WTC11 (cell line): ENCODE results near the gene C2orf76. TPM values are rescaled to one million over a fixed set of nuclear protein-coding genes. Genes with fewer than 3 reads are reported as not detected.

Experiments used
- ATAC-seq: fragments of 200-7000 bp; cut with Tn5 transposase; 2 replicates; pipeline ENCODE4 v1.10.0; 2021; ENCODE audit warnings: mild to moderate bottlenecking, moderate library complexity
- CTCF ChIA-PET: fragments of 300-600 bp; sonication (Branson Sonifier 250); formaldehyde crosslinking; loops from one replicate; lab custom pipeline; 2021; ENCODE audit warnings: antibody characterized with exemption; lab: Charles Lee
- POLR2A ChIA-PET: fragments of 350-600 bp; sonication (Branson Sonifier 250); formaldehyde crosslinking; loops from one replicate; lab custom pipeline; 2021; ENCODE audit warnings: antibody characterized with exemption; lab: Charles Lee
- DNase-seq: peaks from one replicate; pipeline ENCODE4 v3.0.0; 2021; ENCODE audit warnings: low spot score
- H3K27ac Mint-ChIP-seq: 2 replicates; pipeline ENCODE4 v1.8.0; 2021; ENCODE audit warnings: mixed read lengths
- H3K27me3 Mint-ChIP-seq: 2 replicates; pipeline ENCODE4 v1.8.0; 2021; ENCODE audit warnings: low read depth, mild to moderate bottlenecking, moderate library complexity, mixed read lengths
- H3K36me3 Mint-ChIP-seq: 2 replicates; pipeline ENCODE4 v1.8.0; 2021; ENCODE audit warnings: mixed read lengths
- H3K4me1 Mint-ChIP-seq: 2 replicates; pipeline ENCODE4 v1.8.0; 2022; ENCODE audit warnings: mixed read lengths
- H3K4me3 Mint-ChIP-seq: 2 replicates; pipeline ENCODE4 v1.8.0; 2021; ENCODE audit warnings: mild to moderate bottlenecking, moderate library complexity, mixed read lengths
- H3K9me3 Mint-ChIP-seq: 2 replicates; pipeline ENCODE4 v1.8.0; 2021; ENCODE audit warnings: mixed read lengths
- ATF1 ChIP-seq: sonication (generic); formaldehyde crosslinking; IDR thresholded peaks from 2 replicates; pipeline ENCODE4 v1.8.1; 2023; ENCODE audit warnings: mild to moderate bottlenecking, moderate library complexity, missing genetic modification reagents
- CBFB ChIP-seq: sonication (generic); formaldehyde crosslinking; IDR thresholded peaks from 2 replicates; pipeline ENCODE4 v1.8.1; 2022; ENCODE audit warnings: mild to moderate bottlenecking, low read depth, missing genetic modification reagents
- E2F4 ChIP-seq: sonication (generic); formaldehyde crosslinking; IDR thresholded peaks from 2 replicates; pipeline ENCODE4 v1.8.1; 2022; ENCODE audit warnings: low read depth, mild to moderate bottlenecking, moderate library complexity, missing genetic modification reagents, borderline replicate concordance
- E2F5 ChIP-seq: sonication (generic); formaldehyde crosslinking; IDR thresholded peaks from 2 replicates; pipeline ENCODE4 v1.8.1; 2022; ENCODE audit warnings: mild to moderate bottlenecking, moderate library complexity, missing genetic modification reagents
- ELF4 ChIP-seq: sonication (generic); formaldehyde crosslinking; IDR thresholded peaks from 2 replicates; pipeline ENCODE4 v1.8.1; 2022; ENCODE audit warnings: low read depth, mild to moderate bottlenecking, moderate library complexity, missing genetic modification reagents
- ETV6 ChIP-seq: sonication (generic); formaldehyde crosslinking; IDR thresholded peaks from 2 replicates; pipeline ENCODE4 v1.8.1; 2022; ENCODE audit warnings: mild to moderate bottlenecking, missing genetic modification reagents
- FOXJ3 ChIP-seq: sonication (generic); formaldehyde crosslinking; IDR thresholded peaks from 2 replicates; pipeline ENCODE4 v1.9.0; 2021; ENCODE audit warnings: missing genetic modification reagents, mild to moderate bottlenecking, borderline replicate concordance
- FOXP1 ChIP-seq: sonication (generic); formaldehyde crosslinking; IDR thresholded peaks from 2 replicates; pipeline ENCODE4 v1.8.0; 2022; ENCODE audit warnings: missing genetic modification reagents, mild to moderate bottlenecking, moderate library complexity, borderline replicate concordance
- GTF2I ChIP-seq: fragments of 250-450 bp; sonication (Bioruptor Pico); conservative IDR thresholded peaks from 2 replicates; pipeline ENCODE4 v1.4.0; 2021; ENCODE audit warnings: mild to moderate bottlenecking
- NFE2L1 ChIP-seq: sonication (generic); formaldehyde crosslinking; IDR thresholded peaks from 2 replicates; pipeline ENCODE4 v1.8.1; 2023; ENCODE audit warnings: missing genetic modification reagents
- NFYB ChIP-seq: sonication (generic); formaldehyde crosslinking; conservative IDR thresholded peaks from 2 replicates; pipeline ENCODE4 v1.8.0; 2022; ENCODE audit warnings: low read depth, missing genetic modification reagents
- PRDM15 ChIP-seq: sonication (generic); formaldehyde crosslinking; IDR thresholded peaks from 2 replicates; pipeline ENCODE4 v1.8.0; 2022; ENCODE audit warnings: missing genetic modification reagents
- TEAD4 ChIP-seq: sonication (generic); formaldehyde crosslinking; IDR thresholded peaks from 2 replicates; pipeline ENCODE4 v1.8.0; 2022; ENCODE audit warnings: mild to moderate bottlenecking, missing genetic modification reagents
- ZNF232 ChIP-seq: sonication (generic); formaldehyde crosslinking; IDR thresholded peaks from 2 replicates; pipeline ENCODE4 v1.8.0; 2022; ENCODE audit warnings: mild to moderate bottlenecking, missing genetic modification reagents
- ZNF317 ChIP-seq: sonication (generic); formaldehyde crosslinking; IDR thresholded peaks from 2 replicates; pipeline ENCODE4 v1.8.1; 2023; ENCODE audit warnings: low read depth, mild to moderate bottlenecking, moderate library complexity, missing genetic modification reagents, borderline replicate concordance
- total RNA-seq: library from RNA; stranded (reverse); gene quantifications from 3 replicates; pipeline ENCODE4 v1.2.3, GENCODE V29; 2021

Gene C2orf76
- total RNA-seq, 1 experiment from 2014 or later: 4.4 TPM

- Mint-ChIP-seq H3K27ac (peak overlapping the region; percentile 38; the same call in 1 of the 2 replicates), H3K27me3 (no peaks in the 10 kb centered on the region), H3K4me3 (no peak overlapping the region), H3K9me3 (no peaks in the 10 kb centered on the region), H3K36me3 (peaks cover 4% of the 10 kb centered on the region; the same call in 1 of the 2 replicates), H3K4me1 (peaks cover 30% of the 10 kb centered on the region)
- ATAC-seq (0 out of 2 replicates have a peak, but pooled peaks have one; percentile 5), DNase-seq (no peak)
- ChIA-PET CTCF (interaction anchor here (1.1 to 2.6 kb wide), 8 partner anchors 8 to 213 kb away, joined by 3 to 13 read pairs (median 4); partner anchors contain the start of gene STEAP3), POLR2A (no interaction called here)
- 0 out of 2 replicates have a peak, but pooled peaks have one; percentile 23 for TF ChIP-seq FOXP1 (CRISPR knock-in tag)
- TF ChIP-seq E2F4: no peak
- peak; percentile 50; the same call in 1 of the 2 replicates for TF ChIP-seq PRDM15 (CRISPR knock-in tag)
These were observed 103.0 kb downstream of the C2orf76 start for GRCh38 chr2:119263656-119264055.

- no peak for TF ChIP-seq ZNF317 (CRISPR knock-in tag)
- TF ChIP-seq PRDM15 (CRISPR knock-in tag): no peak
- TF ChIP-seq FOXP1 (CRISPR knock-in tag): no peak
- TF ChIP-seq E2F4: no peak
- TF ChIP-seq ZNF232 (CRISPR knock-in tag): no peak
- no peak for TF ChIP-seq NFE2L1 (CRISPR knock-in tag)
- TF ChIP-seq FOXJ3 (CRISPR knock-in tag): no peak
- TF ChIP-seq E2F5: no peak
- TF ChIP-seq ATF1 (CRISPR knock-in tag): no peak
- no peak for TF ChIP-seq GTF2I (CRISPR knock-in tag)
- no peak for TF ChIP-seq CBFB (CRISPR knock-in tag)
- TF ChIP-seq TEAD4 (CRISPR knock-in tag): no peak
- TF ChIP-seq ELF4 (CRISPR knock-in tag): no peak
- TF ChIP-seq ETV6 (CRISPR knock-in tag): no peak
- no peak for TF ChIP-seq NFYB (CRISPR knock-in tag)
- Mint-ChIP-seq H3K9me3 (no peaks in the 10 kb centered on the region), H3K27me3 (no peaks in the 10 kb centered on the region), H3K4me3 (no peak overlapping the region), H3K4me1 (peaks cover 33% of the 10 kb centered on the region), H3K36me3 (peaks cover 4% of the 10 kb centered on the region; the same call in 1 of the 2 replicates), H3K27ac (no peak overlapping the region)
- ATAC-seq (no peak), DNase-seq (no peak)
- ChIA-PET POLR2A (no interaction called here), CTCF (no interaction called here)
These were observed 103.6 kb downstream of the C2orf76 start for GRCh38 chr2:119263025-119263424.
